ENCODE results near the gene VWA7. TPM values are rescaled to one million over a fixed set of nuclear protein-coding genes. Genes with fewer than 3 reads are reported as not detected.

VWA7 gene
- total and polyA plus RNA-seq, 11 donors = 4.0 to 25.8 (median 15.2) TPM

- peaks cover 0 to 29% (median 0%) of the 10 kb centered on the region in 9 donors for H3K36me3 ChIP-seq
- DNase-seq (no peak), ATAC-seq (no peak)
- 89 to 97% (median 93%) methylated on average over 5 of the region's 5 CpGs for WGBS, 4 donors
- peaks cover 0 to 14% (median 2%) of the 10 kb centered on the region in 12 donors for H3K4me1 ChIP-seq
- no peaks in the 10 kb centered on the region for H3K9me3 ChIP-seq
- TF ChIP-seq POLR2A (IDR thresholded peaks at IDR 0.05) = no peak
- TF ChIP-seq CTCF (IDR thresholded peaks at IDR 0.05) = no peak
- H3K27me3 ChIP-seq = no peaks in the 10 kb centered on the region
- no peak overlapping the region for H3K27ac ChIP-seq
- no peak overlapping the region for H3K4me3 ChIP-seq
- intact Hi-C loops (cut with DNase I) = loop anchor here in 3 of 10 donors (5.0 to 10.0 kb wide), 3 partner anchors 33 to 78 kb away; partner anchors contain the start of genes LY6G5C (in 2 of the 3) and DDAH2 (in 1 of the 3)
Measured at GRCh38 chr6:31760790-31761189, 16.3 kb downstream of the VWA7 start.

- intact Hi-C loops (cut with DNase I) = no loop called here
- no peak for TF ChIP-seq CTCF (IDR thresholded peaks at IDR 0.05)
- no peak for TF ChIP-seq POLR2A (IDR thresholded peaks at IDR 0.05)
- H3K27ac ChIP-seq = no peak overlapping the region
- H3K4me1 ChIP-seq = peaks cover 0 to 6% (median 0%) of the 10 kb centered on the region in 12 donors
- no peaks in the 10 kb centered on the region for H3K27me3 ChIP-seq
- no peaks in the 10 kb centered on the region for H3K9me3 ChIP-seq
- ATAC-seq = no peak
- 92 to 98% (median 96%) methylated on average over 2 of the region's 2 CpGs for WGBS, 4 donors
- H3K36me3 ChIP-seq = peaks cover 0 to 29% (median 0%) of the 10 kb centered on the region in 9 donors
- no peak for DNase-seq
- H3K4me3 ChIP-seq = no peak overlapping the region
Measured at GRCh38 chr6:31758281-31758680, 18.8 kb downstream of the VWA7 start.

- no peak overlapping the region for H3K4me3 ChIP-seq
- H3K27ac ChIP-seq = no peak overlapping the region
- no peaks in the 10 kb centered on the region for H3K4me1 ChIP-seq
- 71 to 76% (median 74%) methylated on average over 8 of the region's 8 CpGs for WGBS, 4 donors
- peaks cover 0 to 3% (median 0%) of the 10 kb centered on the region in 9 donors for H3K36me3 ChIP-seq
- no peaks in the 10 kb centered on the region for H3K9me3 ChIP-seq
- ATAC-seq (no peak), DNase-seq (no peak)
- TF ChIP-seq POLR2A (IDR thresholded peaks at IDR 0.05) (no peak), CTCF (IDR thresholded peaks at IDR 0.05) (no peak)
- intact Hi-C loops (cut with DNase I) = no loop called here
- no peaks in the 10 kb centered on the region for H3K27me3 ChIP-seq
Measured at GRCh38 chr6:31752739-31753319, 24.3 kb downstream of the VWA7 start.

GRCh38 chr6:31750411-31751022 is 26.6 kb downstream of the VWA7 start:
- intact Hi-C loops (cut with DNase I) = no loop called here

More at GRCh38 chr6:31750411-31751022, 26.6 kb downstream of the VWA7 start:
- H3K4me3 ChIP-seq = no peak overlapping the region
- DNase-seq (no peak), ATAC-seq (peak in 1 of 4 donors; percentile 42)
- H3K27ac ChIP-seq = no peak overlapping the region
- H3K4me1 ChIP-seq = no peaks in the 10 kb centered on the region
- TF ChIP-seq CTCF (IDR thresholded peaks at IDR 0.05) (no peak), POLR2A (IDR thresholded peaks at IDR 0.05) (no peak)
- no peaks in the 10 kb centered on the region for H3K27me3 ChIP-seq
- peaks cover 0 to 16% (median 0%) of the 10 kb centered on the region in 9 donors for H3K36me3 ChIP-seq
- 84 to 91% (median 88%) methylated on average over 7 of the region's 7 CpGs for WGBS, 4 donors
- no peaks in the 10 kb centered on the region for H3K9me3 ChIP-seq

Measured in heart left ventricle (tissue), 16 donors.